ENCODE results near the gene NLGN1. TPM values are rescaled to one million over a fixed set of nuclear protein-coding genes. Genes with fewer than 3 reads are reported as not detected.
"Not testable (repeated sequence)": the region's sequence is repeated elsewhere in the genome, so short reads cannot be mapped to it uniquely, and the experiment has no call there.

NLGN1 gene
- total and polyA plus RNA-seq, 12 donors = 0.13 to 3.7 (median 0.84) TPM

- intact Hi-C loops (cut with DNase I) = no loop called here
- 75 to 86% (median 82%) methylated on average over 2 of the region's 2 CpGs for WGBS, 4 donors
- Histone ChIP-seq H3K4me1 (replicated peaks in 1 of 2) (no peaks in the 10 kb centered on the region), H3K4me3 (no peak overlapping the region), H3K27me3 (no peaks in the 10 kb centered on the region), H3K36me3 (replicated peaks in 1 of 2) (no peaks in the 10 kb centered on the region), H3K9me3 (replicated peaks in 1 of 3) (no peaks in the 10 kb centered on the region), H3K27ac (no peak overlapping the region)
- DNase-seq = no peak
- TF ChIP-seq CTCF (IDR thresholded peaks at IDR 0.05) (no peak), POLR2A (IDR thresholded peaks at IDR 0.05) (no peak)
Observed at GRCh38 chr3:173591401-173591800, 193.9 kb downstream of the NLGN1 start.

- H3K4me3 ChIP-seq; H3K27ac ChIP-seq; intact Hi-C loops (cut with DNase I); H3K27me3 ChIP-seq; H3K9me3 ChIP-seq (replicated peaks in 1 of 3); H3K36me3 ChIP-seq (replicated peaks in 1 of 2); DNase-seq; H3K4me1 ChIP-seq (replicated peaks in 1 of 2): not testable (repeated sequence)
- 29 to 50% (median 45%) methylated on average over 2 to 3 of the region's 3 CpGs for WGBS, 4 donors
Observed at GRCh38 chr3:173594881-173595280, 197.3 kb downstream of the NLGN1 start.

GRCh38 chr3:173599673-173600072, 202.1 kb downstream of the NLGN1 start:
- 57 to 66% (median 62%) methylated on average over 2 of the region's 2 CpGs for WGBS, 4 donors

GRCh38 chr3:173614522-173614921, 217.0 kb downstream of the NLGN1 start:
- no peaks in the 10 kb centered on the region for H3K27me3 ChIP-seq
- no peak overlapping the region for H3K4me3 ChIP-seq
- DNase-seq = no peak
- H3K36me3 ChIP-seq (replicated peaks in 1 of 2) = no peaks in the 10 kb centered on the region
- no peak overlapping the region for H3K27ac ChIP-seq
- intact Hi-C loops (cut with DNase I) = no loop called here
- TF ChIP-seq POLR2A (IDR thresholded peaks at IDR 0.05) (no peak), CTCF (IDR thresholded peaks at IDR 0.05) (no peak)
- H3K4me1 ChIP-seq (replicated peaks in 1 of 2) = no peaks in the 10 kb centered on the region
- H3K9me3 ChIP-seq (replicated peaks in 1 of 3) = no peaks in the 10 kb centered on the region

More at GRCh38 chr3:173599673-173600072, 202.1 kb downstream of the NLGN1 start:
- Histone ChIP-seq H3K4me3 (no peak overlapping the region), H3K27me3 (no peaks in the 10 kb centered on the region), H3K9me3 (replicated peaks in 1 of 3) (no peaks in the 10 kb centered on the region), H3K4me1 (replicated peaks in 1 of 2) (no peaks in the 10 kb centered on the region), H3K36me3 (replicated peaks in 1 of 2) (no peaks in the 10 kb centered on the region), H3K27ac (no peak overlapping the region)
- no peak for TF ChIP-seq POLR2A (IDR thresholded peaks at IDR 0.05)
- no peak for TF ChIP-seq CTCF (IDR thresholded peaks at IDR 0.05)
- intact Hi-C loops (cut with DNase I) = no loop called here
- DNase-seq = no peak

- TF ChIP-seq CTCF (IDR thresholded peaks at IDR 0.05) (no peak), POLR2A (IDR thresholded peaks at IDR 0.05) (no peak)
- Histone ChIP-seq H3K4me1 (replicated peaks in 1 of 2) (no peaks in the 10 kb centered on the region), H3K27ac (no peak overlapping the region), H3K9me3 (replicated peaks in 1 of 3) (no peaks in the 10 kb centered on the region), H3K4me3 (no peak overlapping the region), H3K36me3 (replicated peaks in 1 of 2) (no peaks in the 10 kb centered on the region), H3K27me3 (no peaks in the 10 kb centered on the region)
- no peak for DNase-seq
- intact Hi-C loops (cut with DNase I) = no loop called here
Observed at GRCh38 chr3:173615661-173616060, 218.1 kb downstream of the NLGN1 start.
